ENCODE data around the gene WNT9B.
"Not testable (repeated sequence)": the region's sequence is repeated elsewhere in the genome, so short reads cannot be mapped to it uniquely, and the experiment has no call there.

WNT9B gene

GRCh38 chr17:46821482-46822387 is 29.6 kb upstream of the WNT9B start:
- no peak for DNase-seq (ENCODE audit: low spot score)

GRCh38 chr17:46822388-46822921 is 28.9 kb upstream of the WNT9B start:
- peak; percentile 39 for DNase-seq (ENCODE audit: low spot score)

- DNase-seq (ENCODE audit: low spot score): no peak
Observed at GRCh38 chr17:46823657-46824056, 27.7 kb upstream of the WNT9B start.

GRCh38 chr17:46826116-46826515 is 25.3 kb upstream of the WNT9B start:
- no peak for DNase-seq (ENCODE audit: low spot score)

GRCh38 chr17:46827274-46827673 is 24.1 kb upstream of the WNT9B start:
- DNase-seq (ENCODE audit: low spot score): no peak

- DNase-seq (ENCODE audit: low spot score): no peak
Observed at GRCh38 chr17:46831573-46832330, 19.6 kb upstream of the WNT9B start.

GRCh38 chr17:46832331-46832821 is 19.0 kb upstream of the WNT9B start:
- no peak for DNase-seq (ENCODE audit: low spot score)

- no peak for DNase-seq (ENCODE audit: low spot score)
Observed at GRCh38 chr17:46832945-46833839, 18.2 kb upstream of the WNT9B start.

GRCh38 chr17:46833840-46834208 is 17.6 kb upstream of the WNT9B start:
- DNase-seq (ENCODE audit: low spot score): no peak

GRCh38 chr17:46834846-46835245 is 16.5 kb upstream of the WNT9B start:
- no peak for DNase-seq (ENCODE audit: low spot score)

GRCh38 chr17:46836500-46836899 is 14.9 kb upstream of the WNT9B start:
- no peak for DNase-seq (ENCODE audit: low spot score)

GRCh38 chr17:46837521-46837920 is 13.9 kb upstream of the WNT9B start:
- DNase-seq (ENCODE audit: low spot score): no peak

GRCh38 chr17:46839211-46839610 is 12.2 kb upstream of the WNT9B start:
- DNase-seq (ENCODE audit: low spot score): no peak

GRCh38 chr17:46840596-46840995 is 10.8 kb upstream of the WNT9B start:
- not testable (repeated sequence) for DNase-seq (ENCODE audit: low spot score)

- DNase-seq (ENCODE audit: low spot score): no peak
Observed at GRCh38 chr17:46841561-46842379, 9.6 kb upstream of the WNT9B start.

- no peak for DNase-seq (ENCODE audit: low spot score)
Observed at GRCh38 chr17:46842835-46843234, 8.5 kb upstream of the WNT9B start.

GRCh38 chr17:46847204-46848191 is 3.9 kb upstream of the WNT9B start:
- DNase-seq (ENCODE audit: low spot score): no peak

GRCh38 chr17:46848534-46848933 is 2.8 kb upstream of the WNT9B start:
- DNase-seq (ENCODE audit: low spot score): no peak

- DNase-seq (ENCODE audit: low spot score): no peak
Observed at GRCh38 chr17:46850688-46851028, 725 bp upstream of the WNT9B start.

Measured in hematopoietic multipotent progenitor cell treated with erythropoietin and hydrocortisone succinate and interleukin-3 and kit ligand, for 17 days (in vitro differentiated cells).